ENCODE data around the gene ATE1.

DNA sequence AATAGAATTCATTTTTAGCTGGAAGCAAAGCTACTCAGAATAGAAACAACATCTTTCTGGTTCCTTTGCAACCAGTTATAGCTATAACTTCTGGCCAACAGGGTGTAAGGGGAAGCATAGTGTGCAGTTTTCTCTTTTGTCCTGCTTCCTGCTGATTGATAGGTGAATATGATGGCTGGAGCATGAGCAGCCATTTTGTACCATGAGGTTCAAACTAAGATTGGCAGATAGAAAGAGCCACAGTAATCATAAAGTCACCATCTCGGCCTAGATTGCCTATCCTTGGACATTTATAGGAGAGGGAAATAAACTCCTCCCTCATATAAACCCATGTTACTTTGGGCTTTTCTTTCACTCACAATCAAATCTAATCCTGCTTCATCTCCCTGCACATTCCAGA is 227.4 kb downstream of the ATE1 start:
- TF ChIP-seq, protein P1, sequence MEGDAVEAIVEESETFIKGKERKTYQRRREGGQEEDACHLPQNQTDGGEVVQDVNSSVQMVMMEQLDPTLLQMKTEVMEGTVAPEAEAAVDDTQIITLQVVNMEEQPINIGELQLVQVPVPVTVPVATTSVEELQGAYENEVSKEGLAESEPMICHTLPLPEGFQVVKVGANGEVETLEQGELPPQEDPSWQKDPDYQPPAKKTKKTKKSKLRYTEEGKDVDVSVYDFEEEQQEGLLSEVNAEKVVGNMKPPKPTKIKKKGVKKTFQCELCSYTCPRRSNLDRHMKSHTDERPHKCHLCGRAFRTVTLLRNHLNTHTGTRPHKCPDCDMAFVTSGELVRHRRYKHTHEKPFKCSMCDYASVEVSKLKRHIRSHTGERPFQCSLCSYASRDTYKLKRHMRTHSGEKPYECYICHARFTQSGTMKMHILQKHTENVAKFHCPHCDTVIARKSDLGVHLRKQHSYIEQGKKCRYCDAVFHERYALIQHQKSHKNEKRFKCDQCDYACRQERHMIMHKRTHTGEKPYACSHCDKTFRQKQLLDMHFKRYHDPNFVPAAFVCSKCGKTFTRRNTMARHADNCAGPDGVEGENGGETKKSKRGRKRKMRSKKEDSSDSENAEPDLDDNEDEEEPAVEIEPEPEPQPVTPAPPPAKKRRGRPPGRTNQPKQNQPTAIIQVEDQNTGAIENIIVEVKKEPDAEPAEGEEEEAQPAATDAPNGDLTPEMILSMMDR (IDR thresholded peaks at IDR 0.05): no peak
- no peak for TF ChIP-seq POLR2A (IDR thresholded peaks at IDR 0.05)
